A673 (cell line): ENCODE data around the gene CD96. TPM values are rescaled to one million over a fixed set of nuclear protein-coding genes. Genes with fewer than 3 reads are reported as not detected.

Experiments used
- BruUV-seq: library from RNA; stranded (reverse); fragments of 400-500 nt; replicated peaks from 2 replicates; lab custom pipeline; 2021; lab: Mats Ljungman, UMichigan
- CTCF ChIA-PET: fragments of 300-600 bp; sonication (Branson Sonifier 250); formaldehyde crosslinking; loops from one replicate; lab custom pipeline; 2022; ENCODE audit warnings: antibody characterized with exemption; lab: Charles Lee
- POLR2A ChIA-PET: fragments of 300-600 bp; sonication (Branson Sonifier 250); formaldehyde crosslinking; loops from one replicate; lab custom pipeline; 2022; ENCODE audit warnings: antibody characterized with exemption; ENCODE audit not compliant: low non-redundant PET; lab: Charles Lee
- DNase-seq: peaks from one replicate; pipeline ENCODE4 v3.0.0-alpha.2; 2015; ENCODE audit warnings: low spot score
- H3K27ac ChIP-seq: fragments of 200-600 bp; sonication (generic); 2 replicates; pipeline ENCODE4 v1.5.1; 2016; ENCODE audit warnings: mixed run types, low read depth, mild to moderate bottlenecking, mixed read lengths, antibody characterized with exemption, low read length; ENCODE audit not compliant: poor library complexity, severe bottlenecking
- H3K27me3 ChIP-seq: fragments of 200-600 bp; sonication (generic); replicated peaks from 2 replicates; pipeline ENCODE4 v1.6.1; 2017; ENCODE audit warnings: mixed run types, low read depth, mild to moderate bottlenecking, mixed read lengths, antibody characterized with exemption, low read length; ENCODE audit not compliant: insufficient read depth, poor library complexity
- H3K36me3 ChIP-seq: fragments of 200-600 bp; sonication (generic); 2 replicates; pipeline ENCODE4 v1.6.1; 2016; ENCODE audit warnings: mixed run types, mild to moderate bottlenecking, mixed read lengths, antibody characterized with exemption, low read length; ENCODE audit not compliant: insufficient read depth, poor library complexity, severe bottlenecking
- H3K4me1 ChIP-seq: fragments of 200-600 bp; sonication (generic); 2 replicates; pipeline ENCODE4 v1.6.1; 2017; ENCODE audit warnings: mixed run types, mild to moderate bottlenecking, mixed read lengths, antibody characterized with exemption, low read length; ENCODE audit not compliant: insufficient read depth, poor library complexity, severe bottlenecking
- H3K4me3 ChIP-seq: fragments of 200-600 bp; sonication (generic); 2 replicates; pipeline ENCODE4 v1.5.1; 2016; ENCODE audit warnings: low read depth, mixed run types, mild to moderate bottlenecking, mixed read lengths, low read length; ENCODE audit not compliant: poor library complexity, severe bottlenecking
- H3K9me3 ChIP-seq: fragments of 200-600 bp; sonication (generic); 2 replicates; pipeline ENCODE4 v1.6.1; 2016; ENCODE audit warnings: mixed run types, low read depth, mild to moderate bottlenecking, mixed read lengths, antibody characterized with exemption, low read length; ENCODE audit not compliant: poor library complexity, severe bottlenecking
- EZH2 ChIP-seq: fragments of 200-600 bp; sonication (generic); IDR thresholded peaks from 2 replicates; pipeline ENCODE4 v1.6.1; 2017; ENCODE audit warnings: borderline replicate concordance, low read depth, mild to moderate bottlenecking, mixed read lengths, antibody characterized with exemption, low read length; ENCODE audit not compliant: poor library complexity, severe bottlenecking
- intact Hi-C: fragments of 100-400 bp; cut with micrococcal nuclease; formaldehyde crosslinking; loops from one replicate; pipeline ENCODE4 v1.10.0; 2022; ENCODE audit not compliant: unreplicated experiment
- total RNA-seq: library from RNA; stranded (reverse); gene quantifications from 2 replicates; pipeline ENCODE4 v1.2.3, GENCODE V29; 2021
- TF ChIP-seq, protein P1 (sequence below): fragments of 300-800, 200-600 bp; sonication (generic); conservative IDR thresholded peaks from 2 replicates; pipeline ENCODE4 v1.5.1; 2017; ENCODE audit warnings: low read depth, mild to moderate bottlenecking, antibody characterized with exemption, low read length, moderate library complexity, mixed read lengths

CD96 gene
- total RNA-seq, 1 experiment from 2014 or later, result not detected

DNA sequence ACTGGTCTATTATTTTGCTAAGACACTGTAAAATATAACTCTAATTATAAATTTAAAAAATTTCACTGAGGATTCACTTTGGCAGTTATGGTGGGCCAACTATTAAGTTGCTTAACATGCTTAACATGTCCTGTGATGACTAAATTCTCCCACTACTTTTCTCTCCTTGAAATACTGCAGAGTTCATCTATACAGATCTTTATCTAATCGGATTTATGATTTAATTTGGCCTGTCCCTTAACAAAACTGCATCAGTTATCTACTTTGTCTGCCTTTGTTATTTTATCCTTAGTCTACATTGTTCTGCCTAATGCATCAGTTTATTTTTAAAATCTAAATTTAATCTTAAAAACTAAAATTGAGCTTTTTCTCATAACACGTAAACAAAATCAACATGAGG lies 26.4 kb downstream of the CD96 start:
- no TSS peak for BruUV-seq
- no peak for DNase-seq
- Histone ChIP-seq H3K4me1 (no peaks in the 10 kb centered on the region), H3K36me3 (no peaks in the 10 kb centered on the region), H3K4me3 (no peak overlapping the region), H3K9me3 (no peaks in the 10 kb centered on the region), H3K27me3 (peaks cover 3% of the 10 kb centered on the region), H3K27ac (no peak overlapping the region)
- POLR2A ChIA-PET, result no interaction called here
- TF ChIP-seq EZH2, result no peak
- TF ChIP-seq, protein P1, sequence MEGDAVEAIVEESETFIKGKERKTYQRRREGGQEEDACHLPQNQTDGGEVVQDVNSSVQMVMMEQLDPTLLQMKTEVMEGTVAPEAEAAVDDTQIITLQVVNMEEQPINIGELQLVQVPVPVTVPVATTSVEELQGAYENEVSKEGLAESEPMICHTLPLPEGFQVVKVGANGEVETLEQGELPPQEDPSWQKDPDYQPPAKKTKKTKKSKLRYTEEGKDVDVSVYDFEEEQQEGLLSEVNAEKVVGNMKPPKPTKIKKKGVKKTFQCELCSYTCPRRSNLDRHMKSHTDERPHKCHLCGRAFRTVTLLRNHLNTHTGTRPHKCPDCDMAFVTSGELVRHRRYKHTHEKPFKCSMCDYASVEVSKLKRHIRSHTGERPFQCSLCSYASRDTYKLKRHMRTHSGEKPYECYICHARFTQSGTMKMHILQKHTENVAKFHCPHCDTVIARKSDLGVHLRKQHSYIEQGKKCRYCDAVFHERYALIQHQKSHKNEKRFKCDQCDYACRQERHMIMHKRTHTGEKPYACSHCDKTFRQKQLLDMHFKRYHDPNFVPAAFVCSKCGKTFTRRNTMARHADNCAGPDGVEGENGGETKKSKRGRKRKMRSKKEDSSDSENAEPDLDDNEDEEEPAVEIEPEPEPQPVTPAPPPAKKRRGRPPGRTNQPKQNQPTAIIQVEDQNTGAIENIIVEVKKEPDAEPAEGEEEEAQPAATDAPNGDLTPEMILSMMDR, result no peak
- intact Hi-C loops, result no loop called here
- CTCF ChIA-PET, result no interaction called here

DNA sequence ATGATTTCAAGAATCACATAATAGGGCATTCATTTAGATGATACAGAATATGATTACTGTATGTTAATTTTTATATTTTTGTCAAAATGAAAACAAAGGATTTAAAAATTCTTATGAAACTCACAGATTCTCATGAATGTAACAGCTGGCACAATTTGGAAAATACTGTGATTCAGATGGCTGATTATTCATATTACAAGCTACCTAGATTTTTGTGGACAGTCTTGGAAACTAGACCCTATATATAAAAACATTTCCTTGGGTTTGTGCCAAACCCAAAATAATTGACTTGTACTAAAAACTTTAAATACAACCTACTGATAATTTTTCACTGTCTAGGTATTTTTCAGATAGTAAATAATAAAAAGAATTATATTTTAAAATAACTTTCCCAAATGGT lies 26.9 kb downstream of the CD96 start:
- TF ChIP-seq EZH2, result no peak
- TF ChIP-seq, protein P1, result no peak
- no peak overlapping the region for H3K27ac ChIP-seq
- H3K4me1 ChIP-seq, result no peaks in the 10 kb centered on the region
- ChIA-PET POLR2A (no interaction called here), CTCF (no interaction called here)
- no peaks in the 10 kb centered on the region for H3K9me3 ChIP-seq
- intact Hi-C loops, result no loop called here
- peaks cover 3% of the 10 kb centered on the region for H3K27me3 ChIP-seq
- no TSS peak for BruUV-seq
- H3K36me3 ChIP-seq, result no peaks in the 10 kb centered on the region
- H3K4me3 ChIP-seq, result no peak overlapping the region
- no peak for DNase-seq

DNA sequence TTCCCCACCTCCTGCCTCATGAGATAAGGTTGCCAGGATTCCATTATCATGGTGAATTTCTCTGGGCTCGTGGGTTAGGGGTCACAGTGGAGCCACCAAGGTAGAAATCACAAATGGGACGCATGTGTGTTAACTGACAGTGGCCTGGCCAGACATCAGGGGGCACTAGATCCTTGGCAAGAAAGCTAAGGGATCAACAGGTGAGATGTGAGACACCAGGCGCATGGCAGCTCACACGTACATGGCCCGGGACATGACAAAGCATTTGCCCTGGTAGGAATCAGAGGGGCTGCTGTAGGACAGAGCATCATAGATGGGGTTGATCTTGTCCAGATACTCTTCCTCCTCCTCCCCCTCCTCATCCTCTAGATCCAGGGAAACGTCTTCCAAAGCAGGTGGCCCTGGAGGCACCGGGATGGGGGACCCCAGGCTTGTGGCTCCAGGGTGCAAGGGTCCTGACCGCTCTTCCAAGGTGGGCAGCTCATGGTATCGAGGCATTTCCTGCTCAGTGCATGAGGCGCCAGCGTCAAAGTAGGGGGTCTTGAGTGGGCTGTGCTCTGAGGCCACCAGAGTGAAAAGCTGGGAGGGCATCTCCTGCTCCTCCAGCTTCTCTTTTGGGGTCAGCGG lies 28.5 kb downstream of the CD96 start:
- BruUV-seq, result no TSS peak
- CTCF ChIA-PET, result no interaction called here
- Histone ChIP-seq H3K9me3 (no peaks in the 10 kb centered on the region), H3K4me3 (no peak overlapping the region), H3K4me1 (no peaks in the 10 kb centered on the region), H3K27ac (no peak overlapping the region), H3K27me3 (no peaks in the 10 kb centered on the region), H3K36me3 (no peaks in the 10 kb centered on the region)
- intact Hi-C loops, result no loop called here
- no peak for DNase-seq
- POLR2A ChIA-PET, result no interaction called here
- TF ChIP-seq EZH2, result no peak
- TF ChIP-seq, protein P1, result no peak
